ENCODE results near the gene PIGQ. TPM values are rescaled to one million over a fixed set of nuclear protein-coding genes. Genes with fewer than 3 reads are reported as not detected.

Gene PIGQ
- total RNA-seq (10 to 100 TPM; 25.6 to 32.4 TPM), total RNA-seq (15.9 to 27.0 reads per million in 2 donors)

DNA sequence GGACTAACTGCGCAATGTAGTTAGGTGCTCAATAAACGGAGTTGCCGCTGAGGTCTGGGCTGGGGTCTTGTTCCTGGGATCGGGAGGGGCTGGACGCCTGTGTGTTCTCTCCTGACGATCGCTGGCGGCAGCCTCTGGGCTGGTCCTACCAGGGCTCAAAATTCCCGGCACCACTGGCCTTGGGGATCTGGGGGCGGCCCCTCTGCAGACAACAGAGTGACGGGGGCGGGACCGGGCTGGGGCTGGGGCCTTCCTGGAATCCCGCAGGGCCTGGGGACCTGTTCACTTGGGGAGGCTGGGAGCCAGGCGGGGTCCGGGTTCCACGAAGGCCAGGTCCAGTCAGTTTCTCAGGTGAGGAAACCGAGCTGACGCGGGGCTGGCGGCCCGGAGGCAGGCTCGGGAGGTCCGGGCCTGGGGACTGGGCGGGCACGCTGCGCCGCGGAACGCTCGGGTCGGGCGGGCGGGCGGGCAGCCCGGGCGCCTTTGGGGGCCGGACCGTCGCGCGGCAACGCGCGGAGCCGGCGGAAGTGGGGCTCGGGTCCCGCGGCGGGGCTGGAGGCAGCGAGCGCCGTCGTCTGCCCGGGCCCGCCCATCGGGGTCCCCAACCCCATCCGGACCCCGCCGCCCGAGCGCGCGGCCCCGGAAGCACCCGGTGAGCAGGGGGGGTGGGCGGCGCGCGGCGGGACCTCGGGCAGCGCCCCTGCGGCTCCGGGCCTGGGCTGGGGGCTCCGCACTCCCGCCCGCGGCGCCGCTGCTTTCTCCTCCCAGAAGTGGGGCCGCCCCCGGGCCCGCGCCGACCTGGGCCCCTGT lies at the start of gene PIGQ:
Gene PIGQ (plus strand): TSS at position 524 of the 810 bp plus-strand sequence. CDS start 4,107 bp downstream, outside the sequence.
- peak; percentile 46 to 69 (median 67) for DNase-seq
- Mint-ChIP-seq H3K27ac (peak within 1 kb of the TSS; percentile 93), H3K4me1 (peaks cover 27% of the 10 kb centered on the region), H3K4me3 (peak within 1 kb of the TSS; percentile 92), H3K36me3 (ENCODE audit: low read depth) (no peaks in the 10 kb centered on the region), H3K27me3 (no peaks in the 10 kb centered on the region)
- no peaks in the 10 kb centered on the region for H3K9me3 ChIP-seq (ENCODE audit: control insufficient read depth, low read length, poor library complexity, severe bottlenecking)
- ATAC-seq: peak; percentile 75

DNA sequence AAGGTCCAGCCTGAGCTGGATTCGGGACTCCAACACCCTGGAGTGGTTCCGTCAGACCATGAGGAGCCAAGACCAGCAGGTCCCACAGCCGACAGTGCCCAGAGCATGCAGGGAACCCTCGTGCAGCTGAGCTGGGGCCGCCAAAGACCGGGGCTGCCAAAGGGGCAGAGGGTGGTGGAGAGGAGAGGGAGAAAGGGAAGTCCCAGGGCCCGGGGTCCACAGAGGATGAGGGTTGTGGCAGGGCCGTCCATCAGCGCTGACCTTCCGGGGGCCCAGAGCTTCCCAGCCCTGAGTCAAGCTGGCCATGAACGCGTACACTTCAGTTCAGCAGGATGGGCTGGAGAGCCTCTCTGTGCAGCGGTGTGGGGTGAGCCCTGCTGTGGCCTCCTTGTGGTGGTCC lies 48.9 kb upstream of the PIGQ start:
- DNase-seq (no peak), ATAC-seq (no peak)
- H3K9me3 ChIP-seq (ENCODE audit: control insufficient read depth, low read length, poor library complexity, severe bottlenecking): no peaks in the 10 kb centered on the region
- no peak overlapping the region for H3K27ac Mint-ChIP-seq
- H3K4me1 Mint-ChIP-seq: peaks cover 6% of the 10 kb centered on the region
- no peaks in the 10 kb centered on the region for H3K36me3 Mint-ChIP-seq (ENCODE audit: low read depth)
- H3K4me3 Mint-ChIP-seq: no peak overlapping the region
- no peaks in the 10 kb centered on the region for H3K27me3 Mint-ChIP-seq

DNA sequence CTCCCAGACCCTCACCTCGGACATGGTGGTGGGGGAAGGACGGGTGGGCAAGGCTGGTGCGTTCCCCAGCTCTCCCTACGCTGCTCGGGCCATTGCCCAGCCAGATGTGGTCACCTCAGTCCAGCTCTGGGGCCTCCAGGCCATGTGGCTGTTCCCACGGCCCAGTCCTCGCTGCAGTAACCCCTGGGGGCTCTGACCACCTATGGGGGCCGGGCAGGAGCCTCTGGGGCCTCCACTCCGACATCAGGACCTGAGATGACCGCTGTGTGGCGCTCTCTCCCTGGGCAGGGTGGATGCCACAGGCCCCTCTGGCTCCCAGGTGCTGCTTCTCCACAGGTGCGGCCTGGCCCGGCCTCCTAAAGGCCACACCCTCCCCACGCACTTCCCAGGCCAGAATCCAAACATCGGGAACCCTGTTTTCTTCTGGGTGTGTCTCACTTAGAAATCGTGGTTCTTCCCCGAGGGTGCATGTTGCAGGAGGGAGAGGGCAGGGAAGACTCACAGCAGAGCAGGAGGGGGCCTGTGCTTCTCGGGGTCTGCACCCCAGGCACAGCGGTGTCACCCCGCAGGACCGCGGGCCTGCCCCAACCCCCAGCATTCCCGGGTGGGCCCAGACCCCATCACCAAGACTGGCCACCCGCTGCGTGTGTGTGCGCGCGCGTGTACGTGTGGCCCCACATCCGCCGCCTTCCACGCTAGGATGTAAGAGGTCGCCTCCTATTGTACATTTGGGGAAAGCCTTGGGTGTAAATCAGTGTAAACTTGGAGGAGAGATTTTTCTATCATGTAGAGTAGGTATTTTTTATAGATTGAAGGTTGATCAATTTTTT lies 48.2 kb upstream of the PIGQ start:
- no peak for ATAC-seq
- no peak for DNase-seq
- Mint-ChIP-seq H3K27me3 (no peaks in the 10 kb centered on the region), H3K27ac (no peak overlapping the region), H3K4me3 (no peak overlapping the region), H3K36me3 (ENCODE audit: low read depth) (no peaks in the 10 kb centered on the region), H3K4me1 (peaks cover 12% of the 10 kb centered on the region)
- H3K9me3 ChIP-seq (ENCODE audit: control insufficient read depth, low read length, poor library complexity, severe bottlenecking): no peaks in the 10 kb centered on the region

DNA sequence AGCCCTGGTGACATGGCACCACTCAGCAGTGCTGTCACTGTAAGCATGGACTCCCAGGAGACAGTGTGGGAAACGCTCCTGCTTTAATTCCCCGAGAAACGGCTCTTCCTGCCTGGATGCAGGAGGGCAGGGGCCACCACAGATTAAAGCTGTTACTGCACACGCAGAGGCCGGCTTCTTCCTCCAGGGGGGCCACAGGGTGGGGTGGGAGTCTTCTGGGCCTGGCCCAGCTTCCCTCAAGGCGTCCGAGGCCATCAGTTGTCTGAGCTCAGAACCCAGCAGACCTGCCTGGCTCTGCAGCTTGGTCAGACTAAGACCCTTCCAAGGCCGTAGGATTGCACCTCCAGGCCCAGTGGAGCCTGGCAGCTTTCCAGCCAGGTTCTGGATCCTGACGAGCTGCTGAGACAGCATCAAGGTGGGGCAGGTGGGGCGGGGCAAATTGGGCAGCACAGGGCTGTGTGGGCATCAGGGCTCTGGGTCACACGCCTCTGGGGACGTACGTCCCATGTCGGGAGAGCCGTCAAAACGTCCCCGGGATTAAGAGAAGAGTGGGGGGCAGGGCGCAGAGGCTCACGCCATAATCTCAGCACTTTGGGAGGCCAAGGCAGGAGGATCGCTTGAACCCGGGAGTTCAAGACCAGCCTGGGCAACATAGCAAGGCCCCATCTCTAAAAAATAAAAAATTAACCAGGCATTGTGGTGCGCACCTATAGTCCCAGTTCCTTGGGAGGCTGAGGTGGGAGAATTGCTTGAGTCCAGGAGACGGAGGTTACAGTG lies 47.3 kb upstream of the PIGQ start:
- ATAC-seq: no peak
- H3K4me3 Mint-ChIP-seq: no peak overlapping the region
- no peaks in the 10 kb centered on the region for H3K27me3 Mint-ChIP-seq
- H3K27ac Mint-ChIP-seq: no peak overlapping the region
- no peaks in the 10 kb centered on the region for H3K36me3 Mint-ChIP-seq (ENCODE audit: low read depth)
- DNase-seq: no peak
- H3K4me1 Mint-ChIP-seq: peaks cover 12% of the 10 kb centered on the region
- no peaks in the 10 kb centered on the region for H3K9me3 ChIP-seq (ENCODE audit: control insufficient read depth, low read length, poor library complexity, severe bottlenecking)

DNA sequence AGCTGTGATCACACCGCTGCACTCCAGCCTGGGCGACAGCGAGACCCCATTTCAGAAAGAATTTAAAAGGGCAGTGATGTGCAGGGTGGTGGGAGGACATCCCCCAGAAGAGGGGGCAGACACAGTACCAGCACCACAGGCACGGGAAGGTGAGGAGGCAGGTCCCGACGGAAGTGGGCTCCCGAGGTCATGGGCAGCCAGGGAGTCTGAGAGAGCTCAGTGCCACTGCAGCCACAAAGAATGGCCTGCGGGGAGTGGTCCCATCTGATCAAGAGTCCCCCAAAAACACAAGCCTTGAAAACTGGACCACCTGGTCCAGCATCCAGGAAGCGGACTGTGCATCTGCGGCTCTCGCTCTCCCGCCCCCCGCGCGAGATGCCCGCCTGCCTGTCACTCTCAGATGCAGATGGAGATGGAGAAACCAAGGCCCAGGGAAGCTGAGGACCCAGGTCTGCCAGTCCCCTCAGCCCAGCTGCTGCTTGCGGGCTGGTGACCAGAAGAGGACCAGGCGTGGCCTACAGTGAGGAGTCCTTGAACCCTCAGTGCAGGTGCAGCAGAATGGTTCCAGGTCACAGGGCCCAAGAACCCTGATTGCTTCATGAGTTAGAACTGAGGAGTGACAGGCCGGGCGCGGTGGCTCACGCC lies 46.5 kb upstream of the PIGQ start:
- Mint-ChIP-seq H3K27ac (no peak overlapping the region), H3K27me3 (no peaks in the 10 kb centered on the region), H3K4me3 (no peak overlapping the region), H3K4me1 (peaks cover 12% of the 10 kb centered on the region), H3K36me3 (ENCODE audit: low read depth) (no peaks in the 10 kb centered on the region)
- ATAC-seq (no peak), DNase-seq (no peak)
- no peaks in the 10 kb centered on the region for H3K9me3 ChIP-seq (ENCODE audit: control insufficient read depth, low read length, poor library complexity, severe bottlenecking)

DNA sequence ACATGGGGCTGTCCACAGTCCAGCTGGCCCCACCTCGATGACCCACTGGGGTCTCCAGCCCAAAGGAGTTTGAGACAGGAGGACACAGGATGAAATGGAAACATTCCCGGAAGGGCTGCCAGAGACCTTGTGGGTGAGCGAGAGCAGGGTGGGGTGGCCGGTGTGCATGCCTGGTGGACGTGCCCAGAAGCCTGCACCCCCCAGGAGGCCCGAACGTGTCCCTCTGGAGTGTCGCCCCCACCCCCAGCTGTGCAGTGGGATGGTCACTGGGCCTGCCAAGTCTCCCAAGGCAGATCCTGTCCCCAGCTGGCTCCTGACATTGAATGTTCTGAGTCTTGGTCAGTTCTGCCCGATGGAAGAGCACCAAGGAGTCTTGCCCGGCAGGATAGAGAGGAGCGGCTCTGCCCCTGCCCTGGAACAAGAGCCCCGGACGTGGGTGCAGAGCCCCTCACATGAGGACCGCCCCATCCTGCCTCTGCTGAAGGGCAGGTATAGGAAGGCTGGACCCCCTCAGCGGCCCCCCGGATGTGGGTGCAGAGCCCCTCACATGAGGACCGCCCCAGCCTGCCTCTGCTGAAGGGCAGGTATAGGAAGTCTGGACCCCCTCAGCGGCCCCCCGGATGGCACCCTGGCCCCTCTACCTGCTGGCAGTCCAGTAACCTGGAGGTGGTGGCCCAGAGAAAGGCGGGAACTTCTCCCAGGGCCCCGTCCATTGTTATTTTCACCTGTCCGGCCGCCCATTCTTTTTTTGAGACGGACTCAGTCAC lies 45.3 kb upstream of the PIGQ start:
- H3K9me3 ChIP-seq (ENCODE audit: control insufficient read depth, low read length, poor library complexity, severe bottlenecking): no peaks in the 10 kb centered on the region
- Mint-ChIP-seq H3K4me3 (no peak overlapping the region), H3K36me3 (ENCODE audit: low read depth) (no peaks in the 10 kb centered on the region), H3K4me1 (peaks cover 18% of the 10 kb centered on the region), H3K27ac (peak overlapping the region; percentile 72), H3K27me3 (no peaks in the 10 kb centered on the region)
- DNase-seq (no peak), ATAC-seq (no peak)

DNA sequence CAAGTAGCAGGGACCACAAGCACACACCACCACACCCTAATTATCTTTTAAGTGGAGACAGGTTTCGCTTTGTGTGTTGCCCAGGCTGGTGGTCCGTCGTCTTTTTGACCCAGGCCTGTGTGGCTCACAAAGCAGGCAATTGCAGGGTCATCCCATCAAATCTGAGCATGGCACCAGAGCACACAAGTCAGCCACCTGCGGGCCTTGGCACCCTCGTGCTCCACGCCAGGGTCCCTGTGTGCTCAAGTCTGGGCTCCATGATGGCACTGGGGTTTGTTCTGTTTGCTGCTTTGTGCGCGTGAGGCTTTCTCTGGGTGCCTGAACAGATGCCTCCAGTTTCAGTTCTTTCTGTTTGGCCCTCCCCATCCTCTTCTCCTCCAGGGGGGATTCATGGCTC lies 44.6 kb upstream of the PIGQ start:
- no peaks in the 10 kb centered on the region for H3K36me3 Mint-ChIP-seq (ENCODE audit: low read depth)

DNA sequence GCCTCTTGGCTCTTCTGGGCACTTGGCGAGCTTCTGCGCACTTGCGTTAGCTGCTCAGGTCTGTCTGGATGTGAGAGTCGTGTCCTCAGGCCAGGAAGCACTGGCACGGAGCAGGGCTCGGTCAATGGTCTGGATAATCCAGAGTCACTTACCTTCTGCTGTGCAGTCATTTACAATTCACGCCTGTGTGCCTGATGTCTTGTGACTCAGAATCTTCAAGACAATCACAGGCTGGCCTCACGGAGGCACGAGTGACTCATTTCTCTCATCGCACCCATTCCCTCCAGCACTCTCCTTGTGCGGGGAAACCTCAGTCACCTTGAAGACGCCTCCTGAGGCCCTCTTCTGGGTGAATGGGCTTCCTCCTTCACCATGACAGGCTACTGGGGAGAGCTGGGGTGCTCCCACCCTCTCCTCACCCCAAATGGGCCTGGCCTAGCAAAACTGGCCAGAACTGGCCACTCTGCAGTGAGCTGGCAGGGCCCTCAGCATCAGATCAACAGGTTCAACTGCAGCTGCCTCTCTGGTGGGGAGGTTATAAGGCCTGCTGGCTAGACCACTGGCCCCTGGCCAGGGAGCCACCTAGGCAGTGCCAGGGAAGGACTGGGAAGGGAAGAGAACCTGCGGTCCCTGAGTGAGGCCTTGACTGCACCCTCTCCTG lies 44.1 kb upstream of the PIGQ start:
- no peak for DNase-seq
- Mint-ChIP-seq H3K27ac (peak overlapping the region; percentile 72), H3K4me3 (peak overlapping the region; percentile 87), H3K27me3 (no peaks in the 10 kb centered on the region), H3K36me3 (ENCODE audit: low read depth) (no peaks in the 10 kb centered on the region), H3K4me1 (peaks cover 21% of the 10 kb centered on the region)
- H3K9me3 ChIP-seq (ENCODE audit: control insufficient read depth, low read length, poor library complexity, severe bottlenecking): no peaks in the 10 kb centered on the region
- ATAC-seq: no peak

More for the DNA sequence above, 44.6 kb upstream of the PIGQ start:
- ATAC-seq (no peak), DNase-seq (no peak)
- Mint-ChIP-seq H3K27ac (peak overlapping the region; percentile 72), H3K27me3 (no peaks in the 10 kb centered on the region), H3K4me1 (peaks cover 18% of the 10 kb centered on the region), H3K4me3 (peak overlapping the region; percentile 87)
- H3K9me3 ChIP-seq (ENCODE audit: control insufficient read depth, low read length, poor library complexity, severe bottlenecking): no peaks in the 10 kb centered on the region

DNA sequence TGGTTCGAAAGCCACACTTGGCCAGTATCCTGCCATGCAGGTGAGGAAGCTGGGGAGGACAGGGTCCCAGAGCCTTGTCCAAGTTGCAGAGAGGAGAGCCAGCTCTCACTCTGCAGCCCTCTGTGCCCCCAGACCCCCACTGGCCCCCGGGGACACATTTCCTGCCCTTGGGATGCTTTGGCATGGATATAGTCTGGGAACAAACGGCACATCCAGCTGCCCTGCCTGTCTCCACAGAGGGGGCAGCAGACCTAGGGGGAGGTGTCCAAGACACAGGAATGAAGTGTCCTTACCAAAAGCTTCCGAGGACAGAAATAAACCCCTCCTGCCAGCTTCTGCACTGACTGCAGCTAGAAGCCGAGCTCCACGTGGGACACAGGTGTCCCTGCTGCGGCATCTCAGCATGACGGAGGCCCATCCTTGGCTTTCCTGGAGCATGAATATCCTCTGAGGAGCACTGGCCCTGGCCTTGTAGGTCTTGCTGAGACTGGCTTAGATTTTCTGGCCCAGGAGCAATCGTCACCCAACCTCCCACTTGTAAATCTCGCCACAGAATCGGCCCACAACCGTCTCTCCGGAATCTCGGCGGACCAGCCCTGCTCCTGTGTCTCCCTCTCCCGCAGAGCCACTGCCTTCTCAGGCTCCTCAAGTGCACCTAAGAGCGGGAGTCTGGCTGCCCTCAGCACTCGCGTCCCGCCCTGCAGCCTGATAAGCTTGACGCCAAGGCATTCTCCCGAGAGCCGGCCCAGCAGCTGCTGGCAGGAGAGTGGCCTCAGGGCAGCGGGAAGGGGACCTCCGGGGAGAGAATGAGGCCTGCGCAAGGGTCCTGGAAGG lies 43.4 kb upstream of the PIGQ start:
- DNase-seq (no peak), ATAC-seq (no peak)
- H3K27ac Mint-ChIP-seq: peak overlapping the region; percentile 72
- H3K27me3 Mint-ChIP-seq: no peaks in the 10 kb centered on the region
- no peaks in the 10 kb centered on the region for H3K9me3 ChIP-seq (ENCODE audit: control insufficient read depth, low read length, poor library complexity, severe bottlenecking)
- H3K4me1 Mint-ChIP-seq: peaks cover 21% of the 10 kb centered on the region
- H3K36me3 Mint-ChIP-seq (ENCODE audit: low read depth): no peaks in the 10 kb centered on the region
- peak overlapping the region; percentile 87 for H3K4me3 Mint-ChIP-seq

DNA sequence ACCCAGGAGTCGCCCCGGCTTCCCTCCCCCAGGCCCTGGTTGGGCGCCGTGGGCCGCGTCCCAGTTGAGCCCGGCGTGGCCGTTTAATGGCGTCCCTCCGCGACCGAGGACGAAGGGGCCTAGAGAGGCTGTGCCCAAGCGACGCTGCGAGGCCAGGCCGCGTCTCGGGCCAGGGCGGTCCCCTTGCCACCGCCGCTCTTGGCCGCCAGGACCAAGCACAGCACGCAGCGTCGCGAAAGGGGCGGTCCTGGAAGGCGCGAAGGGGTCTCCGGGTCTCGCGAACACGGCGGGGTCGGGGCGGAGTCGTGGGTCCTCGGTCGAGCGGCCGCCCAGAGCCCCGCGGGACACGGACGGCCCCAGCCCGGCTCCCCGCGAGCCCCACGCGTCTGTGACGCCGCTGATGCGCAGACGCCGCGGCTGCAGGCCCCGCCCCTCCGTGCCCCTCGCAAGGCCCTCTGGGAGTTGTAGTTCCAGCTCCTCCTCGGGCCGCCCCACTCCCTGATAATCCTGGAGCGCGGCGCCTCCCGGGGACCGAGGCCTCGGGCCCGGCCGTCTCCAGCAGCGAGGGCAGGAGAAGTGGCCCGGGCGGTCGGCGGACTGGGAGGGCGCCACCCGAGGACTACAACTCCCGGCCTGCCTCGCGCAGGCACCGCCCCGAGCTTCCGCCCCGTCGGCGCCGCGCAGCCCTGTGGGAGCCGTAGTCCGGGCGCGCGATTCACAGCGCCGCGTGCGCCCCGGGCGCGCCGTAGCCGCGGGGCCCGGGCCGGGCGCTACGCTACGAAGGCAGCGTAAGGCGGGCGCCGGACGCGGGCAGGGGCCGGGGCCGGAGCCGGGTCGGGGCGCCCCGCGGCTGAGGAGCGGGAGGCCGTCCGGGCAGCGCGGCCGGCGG lies 42.5 kb upstream of the PIGQ start, which contains the start of gene CAPN15:
Gene CAPN15 (plus strand): TSS at position 698 of the 889 bp plus-strand sequence. CDS start 19,127 bp downstream, outside the sequence.
- H3K4me3 Mint-ChIP-seq: peak within 1 kb of the TSS; percentile 94
- no peaks in the 10 kb centered on the region for H3K36me3 Mint-ChIP-seq (ENCODE audit: low read depth)
- H3K27me3 Mint-ChIP-seq: no peaks in the 10 kb centered on the region
- H3K27ac Mint-ChIP-seq: peak within 1 kb of the TSS; percentile 93
- H3K9me3 ChIP-seq (ENCODE audit: control insufficient read depth, low read length, poor library complexity, severe bottlenecking): no peaks in the 10 kb centered on the region
- DNase-seq (peak; percentile 81 to 83 (median 82)), ATAC-seq (peak; percentile 89)
- H3K4me1 Mint-ChIP-seq: peaks cover 23% of the 10 kb centered on the region

All from T-helper 17 cell (primary cell).